Liver (tissue), 9 donors: ENCODE measurements around the gene CSMD2. TPM values are rescaled to one million over a fixed set of nuclear protein-coding genes. Genes with fewer than 3 reads are reported as not detected.

Experiments used
- DNase-seq: peaks from one replicate; pipeline ENCODE4 v3.0.0-alpha.2; 2017; ENCODE audit warnings: low spot score
- H3K27ac ChIP-seq, 2 donors: one replicate each; pipeline ENCODE4 v1.7.0; 2013; ENCODE audit warnings: inconsistent platforms in 2 of 2, low read length in 2 of 2, control low read depth in 1 of 2, low read depth in 1 of 2, mild to moderate bottlenecking in 1 of 2
- H3K27me3 ChIP-seq, 4 donors: one replicate each; pipeline versions ENCODE4 v1.6.1 to v1.7.0; 2013; ENCODE audit warnings: low read length in 3 of 4, inconsistent platforms in 1 of 4, mild to moderate bottlenecking in 1 of 4, moderate library complexity in 1 of 4; ENCODE audit not compliant: control insufficient read depth in 4 of 4, insufficient read depth in 4 of 4
- H3K36me3 ChIP-seq, 4 donors: one replicate each; pipeline versions ENCODE4 v1.6.1 to v1.7.0; 2013; ENCODE audit warnings: low read length in 3 of 4, mild to moderate bottlenecking in 3 of 4, low read depth in 1 of 4, moderate library complexity in 1 of 4; ENCODE audit not compliant: control insufficient read depth in 4 of 4, insufficient read depth in 3 of 4
- H3K4me1 ChIP-seq, 4 donors: one replicate each; pipeline versions ENCODE4 v1.6.1 to v1.7.0; 2013; ENCODE audit warnings: low read length in 3 of 4, mild to moderate bottlenecking in 3 of 4, moderate library complexity in 1 of 4; ENCODE audit not compliant: control insufficient read depth in 4 of 4, insufficient read depth in 4 of 4
- H3K4me3 ChIP-seq, 3 donors: one replicate each; pipeline versions ENCODE4 v1.6.1 to v1.7.0; 2013; ENCODE audit warnings: low read length in 3 of 3, control low read depth in 1 of 3, low read depth in 1 of 3, mild to moderate bottlenecking in 1 of 3
- H3K9ac ChIP-seq, 2 donors: one replicate each; pipeline ENCODE4 v1.7.0; 2013; ENCODE audit warnings: low read length in 2 of 2, mild to moderate bottlenecking in 2 of 2, moderate library complexity in 2 of 2, control low read depth in 1 of 2, low read depth in 1 of 2
- H3K9me3 ChIP-seq, 4 donors: one replicate each; pipeline versions ENCODE4 v1.6.1 to v1.7.0; 2013; ENCODE audit warnings: low read length in 3 of 4; ENCODE audit not compliant: control insufficient read depth in 4 of 4
- EGR1 ChIP-seq, 2 donors: IDR thresholded peaks; 2 replicates each; pipeline ENCODE4 v1.6.1; 2016 to 2018; ENCODE audit warnings: antibody characterized with exemption in 2 of 2, low read depth in 2 of 2
- FOXA1 ChIP-seq: IDR thresholded peaks from 2 replicates; pipeline ENCODE4 v1.6.1; 2016; ENCODE audit warnings: antibody characterized with exemption
- FOXA2 ChIP-seq: IDR thresholded peaks from 2 replicates; pipeline ENCODE4 v1.6.1; 2016; ENCODE audit warnings: antibody characterized with exemption
- GABPA ChIP-seq, 2 donors: IDR thresholded peaks in 1 of 2; conservative IDR thresholded peaks in 1 of 2; 2 replicates each; pipeline ENCODE4 v1.6.1; 2016; ENCODE audit warnings: antibody characterized with exemption in 2 of 2, mild to moderate bottlenecking in 1 of 2, moderate library complexity in 1 of 2
- HNF4A ChIP-seq, 2 donors: conservative IDR thresholded peaks; 2 replicates each; pipeline ENCODE4 v1.6.1; 2016; ENCODE audit warnings: antibody characterized with exemption in 2 of 2, mild to moderate bottlenecking in 2 of 2
- HNF4G ChIP-seq: IDR thresholded peaks from 2 replicates; pipeline ENCODE4 v1.6.1; 2016; ENCODE audit warnings: antibody characterized with exemption
- JUND ChIP-seq, 2 donors: IDR thresholded peaks; 2 replicates each; pipeline ENCODE4 v1.6.1; 2016; ENCODE audit warnings: antibody characterized with exemption in 2 of 2
- NR2F2 ChIP-seq: IDR thresholded peaks from 2 replicates; pipeline ENCODE4 v1.6.1; 2016; ENCODE audit warnings: antibody characterized with exemption
- RAD21 ChIP-seq, 2 donors: IDR thresholded peaks; 2 replicates each; pipeline ENCODE4 v1.6.1; 2016; ENCODE audit warnings: antibody characterized with exemption in 2 of 2, mild to moderate bottlenecking in 2 of 2
- RXRA ChIP-seq, 2 donors: IDR thresholded peaks; 2 replicates each; pipeline ENCODE4 v1.6.1; 2017 to 2018; ENCODE audit warnings: antibody characterized with exemption in 2 of 2, mild to moderate bottlenecking in 1 of 2
- SP1 ChIP-seq: IDR thresholded peaks from 2 replicates; pipeline ENCODE4 v1.6.1; 2018; ENCODE audit warnings: antibody characterized with exemption, mild to moderate bottlenecking
- TAF1 ChIP-seq: conservative IDR thresholded peaks from 2 replicates; pipeline ENCODE4 v1.6.1; 2016; ENCODE audit warnings: antibody characterized with exemption, mild to moderate bottlenecking
- YY1 ChIP-seq: IDR thresholded peaks from 2 replicates; pipeline ENCODE4 v1.6.1; 2016; ENCODE audit warnings: antibody characterized with exemption, mild to moderate bottlenecking
- WGBS: extraction: QIAGEN DNeasy Blood & Tissue Kit; methylation state at CpG from one replicate; pipeline ENCODE4 v1.1.7; 2013; 5-methylcytosine and 5-hydroxymethylcytosine counted together
- polyA plus RNA-seq, 2 donors: library from polyadenylated mRNA; stranded (reverse) in 1 of 2; unstranded in 1 of 2; fragments of 200-250 nt in 1 of 2; fragments of >200 nt in 1 of 2; fragmentation: Nextera tagmentation in 1 of 2; extraction: Ambion mirVana in 1 of 2; gene quantifications; one replicate each; pipeline versions ENCODE4 v1.2.1 to v1.2.3, GENCODE V29; 2013 to 2015
- total RNA-seq, 2 donors: library from RNA; depleted of rRNA; stranded (reverse); fragments of >200 nt; gene quantifications; one replicate each; pipeline ENCODE4 v1.2.3, GENCODE V29; 2014
- TF ChIP-seq, protein P1 (sequence below): IDR thresholded peaks from 2 replicates; pipeline ENCODE4 v1.6.1; 2016; ENCODE audit warnings: antibody characterized with exemption
- TF ChIP-seq, protein P2 (sequence below): fragments of 150-350 bp; IDR thresholded peaks from 2 replicates; pipeline ENCODE4 v1.5.1; 2017; ENCODE audit warnings: improper control_type of control experiment, low read depth, low read length; ENCODE audit not compliant: missing input control
- TF ChIP-seq, protein P3 (sequence below): IDR thresholded peaks from 2 replicates; pipeline ENCODE4 v1.6.1; 2016; ENCODE audit warnings: antibody characterized with exemption, mild to moderate bottlenecking
- TF ChIP-seq, protein P4 (sequence below): IDR thresholded peaks from 2 replicates; pipeline ENCODE4 v1.6.1; 2016; ENCODE audit warnings: antibody characterized with exemption
- TF ChIP-seq, protein P5 (sequence below): IDR thresholded peaks from 2 replicates; pipeline ENCODE4 v1.6.1; 2016; ENCODE audit warnings: antibody characterized with exemption
- donor health status: healthy.
- donor health status: healthy.
- donor health status: healthy.
- donor health status: healthy.
- donor health status: healthy.

The CSMD2 gene
- total and polyA plus RNA-seq, 4 donors = 0.08 to 0.09 TPM; not detected in 2

DNA sequence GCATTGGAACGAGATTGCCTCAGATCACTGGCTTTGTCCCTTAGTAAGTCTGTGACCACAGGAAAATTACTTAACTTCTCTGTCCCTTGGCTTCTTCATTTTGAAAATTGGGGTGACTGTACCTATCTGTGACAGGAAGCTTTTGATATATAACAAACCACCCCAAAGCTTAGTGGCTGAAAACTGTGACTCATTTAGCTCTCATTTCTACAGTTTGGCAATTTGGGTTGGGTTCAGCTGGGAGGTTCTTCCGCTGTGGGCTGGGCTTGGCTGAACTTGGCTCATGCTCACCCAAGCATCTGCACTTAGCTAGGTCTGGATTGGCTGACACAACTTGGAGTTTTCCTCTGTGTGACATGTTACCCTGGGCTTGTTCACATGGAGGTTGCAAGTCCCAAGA, 25.7 kb upstream of the CSMD2 start:
- no peaks in the 10 kb centered on the region for H3K4me1 ChIP-seq
- no peak overlapping the region for H3K27ac ChIP-seq
- WGBS = 84% methylated on average over 2 of the region's 2 CpGs
- H3K9me3 ChIP-seq = no peaks in the 10 kb centered on the region
- H3K4me3 ChIP-seq = no peak overlapping the region
- DNase-seq = no peak
- no peak for TF ChIP-seq TAF1
- TF ChIP-seq YY1 = no peak
- TF ChIP-seq JUND (IDR thresholded peaks at IDR 0.05) = no peak
- H3K27me3 ChIP-seq = no peaks in the 10 kb centered on the region
- H3K9ac ChIP-seq = no peak overlapping the region
- H3K36me3 ChIP-seq = no peaks in the 10 kb centered on the region

DNA sequence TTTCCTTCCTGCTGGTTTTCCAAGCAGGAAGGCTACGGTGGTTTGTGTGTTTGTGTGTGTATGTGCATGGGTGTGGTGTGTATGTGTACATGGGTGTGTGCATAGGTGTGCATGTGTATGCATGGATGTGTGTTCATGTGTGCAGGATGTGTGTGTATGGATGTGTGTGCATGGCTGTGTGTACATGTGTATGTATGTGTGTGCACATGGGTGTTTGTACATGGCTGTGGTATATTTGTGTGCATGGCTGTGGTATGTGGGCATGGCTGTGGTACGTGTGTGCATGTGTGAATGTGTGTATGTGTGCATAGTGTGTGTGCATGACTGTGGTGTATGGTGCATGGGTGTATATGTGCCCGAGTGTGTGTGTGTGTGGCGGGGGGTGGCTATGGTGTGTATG, 24.0 kb upstream of the CSMD2 start:
- Histone ChIP-seq H3K4me3 (no peak overlapping the region), H3K27me3 (no peaks in the 10 kb centered on the region), H3K9ac (no peak overlapping the region), H3K27ac (no peak overlapping the region), H3K9me3 (no peaks in the 10 kb centered on the region), H3K36me3 (no peaks in the 10 kb centered on the region), H3K4me1 (no peaks in the 10 kb centered on the region)
- no peak for DNase-seq
- TF ChIP-seq, protein P1, sequence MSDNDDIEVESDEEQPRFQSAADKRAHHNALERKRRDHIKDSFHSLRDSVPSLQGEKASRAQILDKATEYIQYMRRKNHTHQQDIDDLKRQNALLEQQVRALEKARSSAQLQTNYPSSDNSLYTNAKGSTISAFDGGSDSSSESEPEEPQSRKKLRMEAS = no peak
- TF ChIP-seq HNF4A (conservative IDR thresholded peaks at IDR 0.05) (no peak), FOXA2 (no peak), RXRA (IDR thresholded peaks at IDR 0.05) (no peak), YY1 (no peak), HNF4G (no peak), EGR1 (IDR thresholded peaks at IDR 0.05; ENCODE audit: low read depth in 2 of 2) (no peak), RAD21 (IDR thresholded peaks at IDR 0.05) (no peak), NR2F2 (no peak)
- TF ChIP-seq, protein P2, sequence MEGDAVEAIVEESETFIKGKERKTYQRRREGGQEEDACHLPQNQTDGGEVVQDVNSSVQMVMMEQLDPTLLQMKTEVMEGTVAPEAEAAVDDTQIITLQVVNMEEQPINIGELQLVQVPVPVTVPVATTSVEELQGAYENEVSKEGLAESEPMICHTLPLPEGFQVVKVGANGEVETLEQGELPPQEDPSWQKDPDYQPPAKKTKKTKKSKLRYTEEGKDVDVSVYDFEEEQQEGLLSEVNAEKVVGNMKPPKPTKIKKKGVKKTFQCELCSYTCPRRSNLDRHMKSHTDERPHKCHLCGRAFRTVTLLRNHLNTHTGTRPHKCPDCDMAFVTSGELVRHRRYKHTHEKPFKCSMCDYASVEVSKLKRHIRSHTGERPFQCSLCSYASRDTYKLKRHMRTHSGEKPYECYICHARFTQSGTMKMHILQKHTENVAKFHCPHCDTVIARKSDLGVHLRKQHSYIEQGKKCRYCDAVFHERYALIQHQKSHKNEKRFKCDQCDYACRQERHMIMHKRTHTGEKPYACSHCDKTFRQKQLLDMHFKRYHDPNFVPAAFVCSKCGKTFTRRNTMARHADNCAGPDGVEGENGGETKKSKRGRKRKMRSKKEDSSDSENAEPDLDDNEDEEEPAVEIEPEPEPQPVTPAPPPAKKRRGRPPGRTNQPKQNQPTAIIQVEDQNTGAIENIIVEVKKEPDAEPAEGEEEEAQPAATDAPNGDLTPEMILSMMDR = no peak
- 77% methylated on average over 4 of the region's 4 CpGs for WGBS

DNA sequence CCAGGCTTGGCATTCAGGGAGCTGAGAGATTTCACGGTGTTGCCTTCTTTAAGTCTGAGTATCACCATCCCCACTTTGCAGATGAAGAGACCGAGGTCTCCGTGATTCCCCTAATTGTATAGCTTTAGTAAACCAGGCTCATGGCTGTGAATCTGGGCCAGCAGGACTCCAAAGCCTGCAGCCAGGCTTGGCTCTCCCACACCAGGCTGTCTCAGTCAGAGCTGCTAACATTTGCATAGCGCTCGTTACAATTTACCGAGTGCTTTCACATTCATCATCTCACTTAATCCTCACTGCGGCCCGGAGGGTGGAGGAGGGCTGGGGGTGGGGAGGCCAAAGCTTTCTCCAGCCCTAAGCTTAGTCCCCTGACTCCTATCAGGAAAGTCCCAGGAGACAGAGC, 23.4 kb upstream of the CSMD2 start:
- WGBS = 17% methylated on average over 8 of the region's 8 CpGs
- no peaks in the 10 kb centered on the region for H3K27me3 ChIP-seq
- TF ChIP-seq, protein P3, sequence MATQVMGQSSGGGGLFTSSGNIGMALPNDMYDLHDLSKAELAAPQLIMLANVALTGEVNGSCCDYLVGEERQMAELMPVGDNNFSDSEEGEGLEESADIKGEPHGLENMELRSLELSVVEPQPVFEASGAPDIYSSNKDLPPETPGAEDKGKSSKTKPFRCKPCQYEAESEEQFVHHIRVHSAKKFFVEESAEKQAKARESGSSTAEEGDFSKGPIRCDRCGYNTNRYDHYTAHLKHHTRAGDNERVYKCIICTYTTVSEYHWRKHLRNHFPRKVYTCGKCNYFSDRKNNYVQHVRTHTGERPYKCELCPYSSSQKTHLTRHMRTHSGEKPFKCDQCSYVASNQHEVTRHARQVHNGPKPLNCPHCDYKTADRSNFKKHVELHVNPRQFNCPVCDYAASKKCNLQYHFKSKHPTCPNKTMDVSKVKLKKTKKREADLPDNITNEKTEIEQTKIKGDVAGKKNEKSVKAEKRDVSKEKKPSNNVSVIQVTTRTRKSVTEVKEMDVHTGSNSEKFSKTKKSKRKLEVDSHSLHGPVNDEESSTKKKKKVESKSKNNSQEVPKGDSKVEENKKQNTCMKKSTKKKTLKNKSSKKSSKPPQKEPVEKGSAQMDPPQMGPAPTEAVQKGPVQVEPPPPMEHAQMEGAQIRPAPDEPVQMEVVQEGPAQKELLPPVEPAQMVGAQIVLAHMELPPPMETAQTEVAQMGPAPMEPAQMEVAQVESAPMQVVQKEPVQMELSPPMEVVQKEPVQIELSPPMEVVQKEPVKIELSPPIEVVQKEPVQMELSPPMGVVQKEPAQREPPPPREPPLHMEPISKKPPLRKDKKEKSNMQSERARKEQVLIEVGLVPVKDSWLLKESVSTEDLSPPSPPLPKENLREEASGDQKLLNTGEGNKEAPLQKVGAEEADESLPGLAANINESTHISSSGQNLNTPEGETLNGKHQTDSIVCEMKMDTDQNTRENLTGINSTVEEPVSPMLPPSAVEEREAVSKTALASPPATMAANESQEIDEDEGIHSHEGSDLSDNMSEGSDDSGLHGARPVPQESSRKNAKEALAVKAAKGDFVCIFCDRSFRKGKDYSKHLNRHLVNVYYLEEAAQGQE = no peak
- TF ChIP-seq HNF4G (no peak), SP1 (no peak), JUND (IDR thresholded peaks at IDR 0.05) (no peak), RXRA (IDR thresholded peaks at IDR 0.05) (no peak), FOXA2 (no peak), YY1 (no peak), TAF1 (no peak), RAD21 (IDR thresholded peaks at IDR 0.05) (no peak), GABPA (IDR thresholded peaks at IDR 0.05 in 1 of 2, conservative IDR thresholded peaks at IDR 0.05 in 1 of 2) (no peak), FOXA1 (no peak), HNF4A (conservative IDR thresholded peaks at IDR 0.05) (no peak), EGR1 (IDR thresholded peaks at IDR 0.05; ENCODE audit: low read depth in 2 of 2) (no peak)
- TF ChIP-seq, protein P1 = no peak
- TF ChIP-seq, protein P2 = no peak
- TF ChIP-seq, protein P4, sequence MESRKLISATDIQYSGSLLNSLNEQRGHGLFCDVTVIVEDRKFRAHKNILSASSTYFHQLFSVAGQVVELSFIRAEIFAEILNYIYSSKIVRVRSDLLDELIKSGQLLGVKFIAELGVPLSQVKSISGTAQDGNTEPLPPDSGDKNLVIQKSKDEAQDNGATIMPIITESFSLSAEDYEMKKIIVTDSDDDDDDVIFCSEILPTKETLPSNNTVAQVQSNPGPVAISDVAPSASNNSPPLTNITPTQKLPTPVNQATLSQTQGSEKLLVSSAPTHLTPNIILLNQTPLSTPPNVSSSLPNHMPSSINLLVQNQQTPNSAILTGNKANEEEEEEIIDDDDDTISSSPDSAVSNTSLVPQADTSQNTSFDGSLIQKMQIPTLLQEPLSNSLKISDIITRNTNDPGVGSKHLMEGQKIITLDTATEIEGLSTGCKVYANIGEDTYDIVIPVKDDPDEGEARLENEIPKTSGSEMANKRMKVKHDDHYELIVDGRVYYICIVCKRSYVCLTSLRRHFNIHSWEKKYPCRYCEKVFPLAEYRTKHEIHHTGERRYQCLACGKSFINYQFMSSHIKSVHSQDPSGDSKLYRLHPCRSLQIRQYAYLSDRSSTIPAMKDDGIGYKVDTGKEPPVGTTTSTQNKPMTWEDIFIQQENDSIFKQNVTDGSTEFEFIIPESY = no peak
- TF ChIP-seq, protein P5, sequence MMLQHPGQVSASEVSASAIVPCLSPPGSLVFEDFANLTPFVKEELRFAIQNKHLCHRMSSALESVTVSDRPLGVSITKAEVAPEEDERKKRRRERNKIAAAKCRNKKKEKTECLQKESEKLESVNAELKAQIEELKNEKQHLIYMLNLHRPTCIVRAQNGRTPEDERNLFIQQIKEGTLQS = no peak

More for the DNA sequence above, 23.4 kb upstream of the CSMD2 start:
- Histone ChIP-seq H3K9ac (no peak overlapping the region), H3K36me3 (no peaks in the 10 kb centered on the region), H3K27ac (no peak overlapping the region), H3K4me1 (no peaks in the 10 kb centered on the region), H3K4me3 (no peak overlapping the region), H3K9me3 (no peaks in the 10 kb centered on the region)
- no peak for DNase-seq
